Erythroblast (primary cell): ENCODE measurements around the gene ADARB2.

ENCODE experiments used
- GATA1 ChIP-seq: IDR thresholded peaks from 2 replicates; pipeline ENCODE4 v1.6.1; 2011; ENCODE audit warnings: low read depth, mild to moderate bottlenecking, control low read depth, low read length, moderate library complexity
- POLR2A ChIP-seq: IDR thresholded peaks from 2 replicates; pipeline ENCODE4 v1.6.1; 2011; ENCODE audit warnings: mild to moderate bottlenecking, low read length

GRCh38 chr10:1366811-1367425, 370.4 kb downstream of the ADARB2 start:
- TF ChIP-seq POLR2A: no peak
- TF ChIP-seq GATA1: no peak
